HG02571 (cell line): Measurements from ENCODE around the gene MPP1.
A peak's percentile ranks its signal among the peaks of the same experiment; 100 is the strongest.

Source experiments
- ATAC-seq: cut with Tn5 transposase; IDR thresholded peaks from one replicate; pipeline ENCODE4 v1.9.1; 2021; ENCODE audit warnings: mild to moderate bottlenecking, moderate library complexity; ENCODE audit not compliant: unreplicated experiment

MPP1 gene

DNA sequence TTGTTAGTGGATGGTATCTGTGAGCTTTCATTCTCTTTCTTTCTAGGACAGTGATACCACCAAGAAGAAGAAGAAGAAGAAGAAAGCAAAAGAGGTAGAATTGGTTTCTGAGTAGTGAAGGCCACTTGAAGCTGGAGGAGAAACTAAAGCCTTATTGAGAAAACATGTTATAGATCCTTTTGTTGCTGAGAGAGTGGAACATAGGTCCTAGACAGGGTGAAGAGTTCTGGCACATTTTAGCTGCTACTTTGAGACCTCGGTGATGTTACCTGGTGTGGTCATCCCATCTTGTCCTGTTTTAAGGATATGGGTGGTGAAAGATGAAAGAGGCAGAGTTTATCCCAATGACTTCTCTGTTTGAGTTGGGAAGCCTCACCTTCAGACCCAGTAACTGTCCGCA is 28.5 kb downstream of the MPP1 start:
- ATAC-seq, result no peak

DNA sequence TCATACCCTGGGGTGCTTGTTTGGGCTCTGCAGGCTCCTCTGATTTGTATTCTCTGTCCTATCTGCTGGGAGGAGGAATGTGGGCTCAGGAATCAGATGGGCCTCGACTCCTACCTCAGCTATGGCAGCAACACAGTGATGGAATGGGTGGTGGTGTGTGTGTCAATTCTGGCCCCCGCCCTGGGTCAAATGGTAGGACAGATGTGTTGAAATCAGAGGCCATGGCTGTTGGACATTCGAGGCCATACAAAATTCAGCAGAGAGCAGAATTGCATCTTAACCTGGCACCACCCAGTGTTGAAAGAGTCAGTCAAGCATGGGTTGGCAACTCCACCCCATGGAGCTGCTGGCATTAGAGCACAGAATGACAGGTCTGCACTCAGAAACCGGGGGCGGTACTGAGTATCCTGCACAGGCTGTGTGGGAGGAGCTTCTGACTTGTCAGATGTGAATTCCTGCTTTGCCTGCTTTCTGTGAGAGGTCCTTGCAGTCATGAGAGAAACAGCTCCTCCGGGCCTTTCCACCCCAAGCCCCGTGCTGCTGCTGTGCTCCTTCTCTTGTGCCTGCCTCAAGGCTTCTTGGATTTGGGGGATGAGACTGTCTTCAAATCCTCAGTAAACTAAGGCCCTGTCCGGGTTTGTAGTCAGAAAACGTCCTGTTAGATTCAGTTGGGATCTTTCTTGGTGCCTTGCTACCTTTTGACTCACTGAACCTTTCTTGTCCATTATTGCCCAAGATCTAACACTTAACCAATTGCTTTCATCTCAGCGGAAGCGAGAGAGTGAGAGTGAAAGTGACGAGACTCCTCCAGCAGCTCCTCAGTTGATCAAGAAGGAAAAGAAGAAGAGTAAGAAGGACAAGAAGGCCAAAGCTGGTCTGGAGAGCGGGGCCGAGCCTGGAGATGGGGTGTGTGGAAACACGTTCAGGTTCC is 29.6 kb downstream of the MPP1 start:
- no peak for ATAC-seq

DNA sequence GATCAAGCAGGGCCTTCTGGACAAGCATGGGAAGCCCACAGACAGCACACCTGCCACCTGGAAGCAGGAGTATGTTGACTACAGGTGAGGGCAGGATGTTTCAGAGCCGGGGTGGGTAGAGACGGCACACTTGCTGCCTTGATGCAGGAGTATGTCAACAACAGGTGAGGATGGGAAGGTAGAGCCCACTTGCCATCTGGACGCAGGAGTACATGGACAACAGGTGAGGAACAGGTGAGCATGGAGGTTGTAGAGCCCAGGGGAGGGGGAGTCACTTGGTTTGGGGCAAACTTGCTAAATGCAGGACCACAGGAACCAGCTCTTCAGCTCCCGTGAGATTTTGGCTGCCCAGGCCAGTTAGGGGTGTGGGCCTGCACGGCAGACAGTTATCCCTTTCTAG is 30.7 kb downstream of the MPP1 start:
- ATAC-seq, result no peak

DNA sequence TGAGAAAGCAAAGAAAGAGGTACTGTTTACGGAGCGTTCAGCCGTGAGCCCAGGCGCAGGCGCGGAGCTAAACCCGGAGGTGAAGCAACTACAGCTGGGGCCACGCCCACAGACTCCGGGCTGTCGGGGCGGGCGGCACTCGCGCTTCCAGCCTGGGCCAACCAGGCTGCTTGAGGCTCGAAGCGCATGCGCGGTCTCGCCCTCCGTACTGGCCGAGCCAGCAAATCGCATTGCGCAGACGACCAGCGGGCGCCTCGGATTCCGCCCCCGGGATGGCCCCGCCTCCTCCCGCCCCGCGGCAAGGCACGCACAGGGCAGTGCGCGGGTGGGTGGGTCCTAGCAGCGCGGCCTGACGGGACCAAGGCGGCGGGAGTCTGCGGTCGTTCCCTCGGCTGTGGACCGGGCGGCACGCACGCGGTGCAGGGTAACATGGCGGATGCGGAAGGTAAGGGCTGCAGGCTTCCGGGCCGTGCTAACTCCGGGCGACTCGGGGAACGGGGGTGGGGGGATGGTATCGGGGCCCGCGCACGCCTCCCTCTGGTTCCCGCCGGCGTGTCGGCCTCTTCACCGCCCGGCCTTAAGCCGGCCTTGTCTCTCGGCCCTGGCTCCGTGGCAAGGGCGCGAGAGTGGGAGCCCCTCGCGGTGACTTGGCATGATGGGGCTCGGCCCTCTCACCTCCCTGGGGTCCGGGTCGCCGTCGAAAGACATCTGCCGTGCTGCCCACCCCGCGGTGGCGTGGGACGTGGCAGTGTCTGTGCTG is 42.6 kb downstream of the MPP1 start, which contains the start of gene DKC1:
Gene DKC1 (plus strand): TSS at position 328 of the 760 bp plus-strand sequence. CDS start 102 bp downstream, at position 430.
- peak; percentile 79 for ATAC-seq

DNA sequence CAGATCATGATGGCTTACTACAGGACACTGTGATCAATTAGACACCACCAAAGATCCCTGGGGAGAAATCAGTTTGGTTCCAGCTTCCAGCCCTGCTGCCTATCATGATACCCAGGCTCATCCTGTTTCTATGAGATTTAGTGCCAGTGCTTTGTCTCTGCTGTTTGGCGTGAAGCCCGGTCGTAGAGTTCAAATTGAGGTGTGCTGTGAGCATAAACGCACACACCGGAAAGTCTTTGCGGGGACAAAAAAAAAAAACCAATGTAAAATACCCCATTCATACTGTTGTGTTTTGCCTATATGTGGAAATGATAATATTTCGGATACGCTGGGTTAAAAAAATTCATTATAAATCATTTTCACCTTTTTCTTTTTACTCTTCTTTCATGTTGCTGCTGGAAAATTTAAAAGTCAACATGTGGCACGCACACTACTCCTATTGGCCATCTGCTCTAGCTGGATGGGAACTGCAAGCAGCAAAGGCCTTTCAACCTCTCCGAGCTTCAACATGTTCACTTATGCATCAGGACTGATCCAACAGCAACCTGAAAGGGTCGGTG is 43.2 kb downstream of the MPP1 start:
- no peak for ATAC-seq

DNA sequence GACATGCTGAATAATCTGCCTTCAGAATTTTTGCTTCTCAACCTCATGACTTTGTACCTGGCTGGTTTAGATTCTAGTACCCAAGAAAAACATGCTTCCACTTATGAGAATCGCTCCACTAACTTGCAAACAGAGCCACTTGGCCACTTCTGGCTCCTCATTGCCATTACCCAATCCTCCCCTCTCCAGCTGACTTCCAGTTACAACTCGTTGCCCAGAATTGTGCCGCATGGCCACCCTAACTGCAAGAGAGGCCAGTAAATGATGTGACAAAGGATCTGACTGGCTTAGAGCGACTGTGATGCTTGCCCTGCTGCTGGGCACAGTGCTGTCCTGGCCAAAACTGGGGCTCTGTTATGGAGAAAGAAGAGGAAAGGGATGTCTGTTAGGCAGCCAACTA is 46.6 kb downstream of the MPP1 start:
- ATAC-seq, result no peak

DNA sequence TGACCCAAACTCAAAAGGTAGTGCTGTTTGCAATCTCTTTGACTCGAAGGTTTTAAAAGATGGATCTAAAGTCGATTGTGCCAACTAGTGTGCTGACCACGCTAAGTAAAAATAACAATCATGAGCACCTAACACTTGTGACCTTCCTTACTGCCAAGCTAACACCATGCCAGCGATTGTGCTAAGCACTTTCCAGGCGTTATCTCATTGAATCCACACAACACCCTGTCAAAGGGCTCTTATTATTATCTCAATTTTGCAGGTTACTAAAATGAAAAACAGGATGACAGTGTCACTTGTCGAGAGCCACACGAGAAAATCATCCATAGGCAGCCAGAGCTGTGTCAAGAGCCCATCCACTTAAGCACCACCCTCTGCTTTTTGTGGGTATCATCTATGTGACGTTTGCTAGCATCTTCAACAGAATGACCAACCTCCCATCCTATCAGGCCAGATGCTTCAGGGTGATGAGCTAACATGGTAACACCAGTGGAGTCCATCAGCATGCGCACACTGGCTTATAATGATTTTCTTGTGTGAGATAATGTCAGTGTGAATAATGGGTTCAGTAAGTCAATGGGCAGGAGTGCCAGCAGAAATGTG is 53.5 kb downstream of the MPP1 start:
- ATAC-seq, result no peak

DNA sequence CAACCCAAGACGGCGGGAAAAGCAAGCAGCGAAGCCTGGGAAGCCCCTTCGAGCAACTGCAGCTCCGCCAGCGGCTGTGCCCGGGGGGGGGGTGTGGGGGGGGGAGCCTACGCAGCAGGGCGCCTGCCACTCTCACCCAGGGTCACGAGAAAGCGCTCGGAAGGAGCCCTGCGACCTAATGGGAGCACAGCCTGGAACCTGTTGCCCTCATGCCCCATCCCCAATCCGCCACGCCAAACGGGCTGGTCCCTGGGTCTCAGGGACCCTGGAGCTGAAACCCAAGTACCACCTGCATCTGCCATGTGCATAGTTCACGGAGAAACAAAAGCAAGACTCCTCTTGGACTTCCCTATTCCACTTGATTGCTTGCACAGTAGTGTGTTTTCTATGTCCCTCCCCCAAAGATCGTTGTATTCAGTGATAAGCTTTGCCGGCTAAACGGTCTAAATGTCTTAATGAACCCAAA is 54.0 kb downstream of the MPP1 start:
- no peak for ATAC-seq

DNA sequence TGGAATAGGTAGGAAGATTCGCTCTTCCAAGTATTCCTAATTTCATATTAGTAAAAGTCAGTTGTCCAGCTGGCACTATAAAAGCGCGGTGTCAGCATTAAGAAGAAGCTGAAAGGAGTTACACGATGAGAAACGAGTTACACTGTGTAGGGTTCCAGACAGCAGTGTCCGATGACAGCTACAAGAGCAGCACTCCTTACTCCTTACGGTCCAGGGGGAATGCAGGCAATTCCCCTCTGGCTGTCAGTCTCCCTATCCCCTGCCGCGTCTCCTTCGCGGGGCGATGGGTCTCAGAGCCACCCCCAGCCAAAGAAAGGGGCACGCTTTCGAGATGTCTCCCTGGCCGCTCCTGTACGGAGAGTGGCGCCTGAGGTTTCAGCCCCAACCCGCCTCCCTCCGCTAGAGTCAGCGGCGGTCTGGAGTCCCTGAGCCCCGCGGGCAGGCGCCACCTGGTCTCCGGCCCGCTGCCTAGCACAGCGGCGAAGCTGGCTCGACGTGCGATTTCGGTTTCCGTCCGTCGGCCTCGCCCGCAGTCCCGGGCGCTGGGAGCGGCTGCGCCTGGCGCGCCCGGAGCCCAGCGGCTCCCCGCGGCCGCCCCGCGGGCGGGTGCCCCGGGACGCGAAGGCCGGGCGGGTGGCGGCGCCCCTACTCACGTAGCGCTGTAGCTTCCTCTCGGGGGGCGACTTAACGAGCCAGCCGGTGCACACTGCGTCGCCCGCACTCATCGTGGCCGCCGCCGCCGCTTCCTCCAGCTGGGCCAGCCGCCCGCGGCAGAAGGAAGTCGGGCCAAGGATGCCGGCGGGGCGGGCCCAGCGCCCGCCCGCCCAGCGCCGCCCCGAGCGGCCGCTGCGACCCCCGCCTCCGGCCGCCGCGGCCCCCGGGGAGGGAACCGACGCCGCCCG is 54.7 kb downstream of the MPP1 start, which contains the start of gene GAB3:
Gene GAB3 (minus strand): TSS at position 777 of the 902 bp plus-strand sequence. CDS start 52 bp downstream, at position 725.
- ATAC-seq, result peak; percentile 50

DNA sequence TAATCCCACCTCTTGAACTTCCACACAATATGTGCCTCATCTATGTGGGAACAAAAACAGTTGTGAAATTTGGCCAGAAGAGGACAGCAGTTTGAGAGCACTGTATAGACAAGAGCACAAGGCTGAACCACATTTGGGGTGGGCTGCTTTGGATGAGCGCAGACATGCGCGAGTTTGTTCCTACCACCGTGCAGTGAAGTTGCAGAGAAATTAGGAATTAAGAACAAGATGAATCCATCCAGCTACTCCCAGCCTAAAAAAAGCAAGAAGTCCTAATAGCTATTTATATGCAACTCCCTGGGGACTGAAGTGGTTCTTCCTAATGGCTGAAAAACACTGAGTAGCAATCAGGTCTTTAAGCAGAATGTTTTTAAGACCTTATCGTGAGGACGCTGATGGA is 55.4 kb downstream of the MPP1 start:
- no peak for ATAC-seq

DNA sequence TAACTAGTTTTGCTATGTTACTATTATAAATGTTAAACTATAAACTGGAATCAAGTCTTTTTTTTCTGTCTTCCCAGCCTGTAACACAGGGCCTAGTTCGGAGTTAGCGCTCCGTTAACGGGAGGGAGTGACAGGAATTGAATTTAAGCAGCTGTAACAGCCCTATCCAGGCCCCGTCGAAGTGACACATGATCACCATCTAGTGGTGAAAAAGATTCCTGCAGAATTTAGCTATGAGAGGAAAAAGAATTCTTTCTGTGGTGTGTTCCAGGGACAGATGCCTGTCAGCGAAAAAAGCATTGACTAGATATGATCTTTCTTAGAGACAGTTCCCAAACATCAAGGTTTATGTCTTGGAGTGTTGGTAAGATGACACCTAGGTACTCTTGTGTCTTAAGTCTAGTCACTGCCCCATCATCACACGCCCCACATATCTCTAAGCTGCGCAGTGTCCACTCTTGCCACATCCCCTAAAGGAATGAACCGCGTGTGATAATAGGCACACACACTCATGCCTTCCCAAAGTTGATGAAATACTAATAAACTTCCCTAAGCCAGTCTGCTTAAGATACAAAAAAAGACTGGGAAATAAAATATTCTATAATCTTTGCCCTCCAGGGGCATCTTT is 56.5 kb downstream of the MPP1 start:
- ATAC-seq, result no peak

DNA sequence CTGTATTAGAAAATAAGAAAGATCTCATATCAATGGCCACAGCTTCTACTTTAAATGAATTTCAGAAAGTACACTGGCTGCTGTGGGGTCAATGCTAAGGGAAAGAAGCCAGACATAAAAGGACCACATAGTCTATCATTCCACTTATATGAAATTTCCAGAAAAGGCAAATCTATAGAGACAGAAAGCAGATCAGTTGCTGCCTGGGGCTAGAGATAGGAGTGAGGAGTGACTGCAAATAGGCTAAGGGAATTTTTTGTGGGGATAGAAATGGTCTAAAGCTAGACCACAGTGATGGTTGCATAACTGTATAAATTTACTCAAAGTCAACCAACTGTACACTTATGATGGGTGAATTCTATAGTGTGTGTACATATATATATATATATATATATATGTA is 62.7 kb downstream of the MPP1 start:
- no peak for ATAC-seq

DNA sequence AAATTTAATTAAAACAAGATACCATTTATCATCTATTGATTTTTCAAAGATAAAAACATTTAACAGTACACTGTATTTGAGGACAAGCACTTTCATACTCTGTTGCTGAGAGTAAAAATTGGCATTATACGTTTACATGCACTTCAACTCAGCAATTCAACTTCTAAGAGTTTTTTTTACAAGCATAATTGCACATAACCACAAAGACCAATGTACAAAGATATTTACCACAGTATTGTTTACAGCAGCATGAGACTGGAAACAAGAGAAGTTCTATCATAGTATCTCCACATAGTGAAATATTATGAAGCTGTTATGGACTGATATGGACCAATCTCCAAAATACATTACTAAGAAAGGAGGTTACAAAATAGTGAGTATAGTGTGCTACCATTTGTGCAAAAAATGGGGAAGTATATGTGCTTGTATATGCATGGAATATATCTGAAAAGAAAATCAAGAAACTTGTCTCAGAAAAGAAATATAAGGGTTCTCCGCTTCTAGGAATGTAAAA is 65.3 kb downstream of the MPP1 start:
- no peak for ATAC-seq

DNA sequence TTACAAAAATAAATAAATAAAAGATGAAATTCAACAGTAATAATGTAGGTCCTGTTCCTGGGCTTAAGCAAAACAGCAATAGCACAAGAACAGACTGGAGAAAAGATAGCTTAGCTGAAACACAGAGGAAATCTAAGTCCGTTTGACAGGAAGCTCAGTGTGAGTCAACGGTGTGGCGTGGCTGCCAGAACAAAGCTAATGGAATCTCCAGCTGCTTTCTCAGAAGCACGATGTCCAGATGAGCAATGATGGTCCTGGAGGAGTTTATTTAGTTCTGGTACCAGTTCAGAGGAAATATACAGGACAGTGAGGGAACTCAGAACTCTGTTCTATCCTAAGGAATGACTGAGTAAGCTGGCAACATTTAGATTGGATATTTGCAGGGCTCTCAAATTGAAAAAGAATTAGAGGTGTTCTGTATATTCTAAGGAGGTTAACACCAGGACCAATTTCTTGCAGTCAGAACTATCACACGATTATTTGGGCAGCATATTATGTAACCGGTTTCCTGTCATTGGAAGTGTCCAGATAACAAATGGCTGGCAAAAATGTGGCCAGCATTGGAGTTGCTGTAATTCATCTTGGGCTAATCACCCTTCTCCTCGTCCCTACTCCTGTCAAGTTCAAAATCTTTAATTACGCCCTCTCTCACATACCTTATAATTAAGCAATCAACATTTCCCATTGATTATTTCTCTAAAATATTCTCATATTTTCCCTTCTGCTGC is 67.1 kb downstream of the MPP1 start:
- ATAC-seq, result no peak

DNA sequence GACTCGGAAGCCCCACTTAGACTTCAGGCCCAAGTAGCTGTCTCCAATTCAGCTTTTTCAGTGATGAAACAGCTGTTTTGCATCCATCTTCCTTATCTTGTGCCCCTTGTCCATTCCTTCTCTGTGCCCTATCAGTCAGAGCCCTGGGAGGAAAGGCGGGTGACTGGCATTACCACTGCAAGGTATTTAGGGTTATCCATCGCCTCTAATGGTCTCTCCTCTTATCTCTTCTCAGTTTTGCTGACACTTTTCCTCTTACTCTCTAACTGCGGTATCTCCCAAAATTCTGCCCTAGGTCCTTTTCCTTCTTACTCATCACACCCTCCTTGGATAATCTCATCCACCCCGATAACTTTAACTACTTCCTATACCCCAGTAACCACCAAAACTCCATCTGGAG is 68.1 kb downstream of the MPP1 start:
- no peak for ATAC-seq

DNA sequence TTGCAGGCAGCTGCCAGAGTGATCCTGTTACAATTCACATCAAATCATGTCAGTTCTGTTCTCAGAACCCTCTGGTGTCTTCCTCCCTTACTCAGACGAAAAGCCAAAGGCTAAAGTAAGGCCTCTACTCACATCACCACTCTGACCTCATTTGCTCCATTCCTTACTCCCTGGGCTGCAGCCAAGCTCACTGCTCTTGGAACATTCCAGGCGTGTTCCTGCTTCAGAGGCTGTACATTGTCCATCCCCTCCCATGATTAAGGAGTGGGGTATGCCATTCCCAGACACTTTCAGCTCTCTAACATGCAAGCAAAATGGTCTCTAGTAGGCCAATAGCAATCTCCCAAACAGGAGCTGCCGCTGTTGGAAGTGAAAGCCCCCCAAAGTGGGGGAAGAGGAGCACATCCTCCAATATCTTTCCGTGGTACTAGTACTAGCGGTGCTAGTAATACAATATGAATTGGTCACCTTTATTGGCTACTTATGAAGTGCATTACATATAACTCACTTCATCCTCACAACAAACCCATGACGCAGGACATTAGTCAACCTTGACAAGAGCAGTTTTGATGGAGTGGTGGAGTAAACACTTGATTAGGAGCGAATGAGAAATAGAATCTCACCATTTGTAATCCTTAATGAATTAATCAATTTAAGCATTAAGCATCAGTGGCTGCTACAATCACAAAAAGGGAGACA is 69.4 kb downstream of the MPP1 start:
- no peak for ATAC-seq

DNA sequence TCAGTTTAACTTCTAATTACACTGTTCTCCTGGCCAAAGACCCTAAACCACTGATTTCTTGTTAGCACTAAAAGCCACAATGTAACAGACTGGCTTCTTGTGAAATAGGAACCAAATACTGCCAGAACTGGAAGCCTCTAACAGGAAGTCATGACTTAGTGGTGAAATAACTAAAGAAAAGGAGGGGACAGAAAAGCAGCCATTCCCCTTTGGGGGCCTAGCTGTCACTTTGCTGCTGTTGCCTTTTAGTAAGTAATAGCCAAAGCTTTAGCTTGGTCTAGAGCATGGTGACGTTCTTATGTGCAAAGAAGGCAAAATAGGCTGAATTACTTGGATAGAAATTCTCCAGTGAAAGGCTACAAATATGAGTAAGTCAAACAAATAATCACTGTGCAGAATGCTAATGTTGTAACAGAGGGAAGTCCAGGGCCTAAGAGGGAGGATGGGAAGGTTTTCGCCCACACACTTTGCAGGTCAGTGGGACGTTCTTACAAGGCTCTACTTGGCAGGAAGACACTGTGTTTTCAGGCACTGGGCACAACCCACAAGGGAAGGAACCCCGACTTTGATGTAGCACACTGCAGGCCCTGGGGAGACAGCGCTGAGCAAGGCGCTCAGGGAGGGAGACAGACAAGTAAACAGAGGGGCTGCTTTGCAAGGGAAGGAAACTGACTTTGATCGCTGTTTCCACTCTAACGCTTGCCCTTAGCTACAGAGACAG is 71.1 kb downstream of the MPP1 start:
- no peak for ATAC-seq
